Measurements from ENCODE around the gene LYPD6.

DNA sequence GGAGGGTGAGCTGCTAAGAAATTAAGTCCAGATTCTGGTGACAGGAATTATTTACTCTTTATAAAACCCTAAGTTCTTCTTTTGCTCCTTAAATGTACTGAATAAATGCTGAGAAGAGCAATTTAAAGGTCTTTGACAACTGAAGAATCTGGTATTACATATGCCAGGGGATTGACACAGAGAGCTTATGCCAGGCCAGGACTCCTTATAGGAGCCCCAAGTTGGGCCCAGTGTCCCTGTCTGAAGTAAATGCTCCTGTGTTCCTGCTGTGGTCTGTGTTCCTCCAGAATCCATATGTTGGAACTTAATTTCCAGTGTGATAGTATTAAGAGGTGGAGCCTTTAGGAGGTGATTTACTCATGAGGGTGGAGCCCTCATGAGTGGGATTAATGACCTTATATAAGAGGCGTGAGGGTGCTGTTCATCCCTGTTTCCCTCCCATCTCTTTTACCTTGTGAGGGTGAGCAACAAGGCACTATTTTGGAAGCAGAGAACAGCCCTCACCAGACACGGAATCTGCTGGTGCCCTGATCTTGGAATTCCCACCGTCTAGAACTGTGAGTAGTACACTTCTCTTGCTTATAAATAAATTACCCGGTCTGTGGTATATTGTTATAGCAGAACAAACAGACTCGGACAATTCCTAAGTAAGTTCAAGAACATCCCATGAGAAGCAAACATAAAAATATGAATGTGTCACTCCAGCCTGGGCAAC, 39.8 kb downstream of the LYPD6 start:
- TF ChIP-seq, protein P1, sequence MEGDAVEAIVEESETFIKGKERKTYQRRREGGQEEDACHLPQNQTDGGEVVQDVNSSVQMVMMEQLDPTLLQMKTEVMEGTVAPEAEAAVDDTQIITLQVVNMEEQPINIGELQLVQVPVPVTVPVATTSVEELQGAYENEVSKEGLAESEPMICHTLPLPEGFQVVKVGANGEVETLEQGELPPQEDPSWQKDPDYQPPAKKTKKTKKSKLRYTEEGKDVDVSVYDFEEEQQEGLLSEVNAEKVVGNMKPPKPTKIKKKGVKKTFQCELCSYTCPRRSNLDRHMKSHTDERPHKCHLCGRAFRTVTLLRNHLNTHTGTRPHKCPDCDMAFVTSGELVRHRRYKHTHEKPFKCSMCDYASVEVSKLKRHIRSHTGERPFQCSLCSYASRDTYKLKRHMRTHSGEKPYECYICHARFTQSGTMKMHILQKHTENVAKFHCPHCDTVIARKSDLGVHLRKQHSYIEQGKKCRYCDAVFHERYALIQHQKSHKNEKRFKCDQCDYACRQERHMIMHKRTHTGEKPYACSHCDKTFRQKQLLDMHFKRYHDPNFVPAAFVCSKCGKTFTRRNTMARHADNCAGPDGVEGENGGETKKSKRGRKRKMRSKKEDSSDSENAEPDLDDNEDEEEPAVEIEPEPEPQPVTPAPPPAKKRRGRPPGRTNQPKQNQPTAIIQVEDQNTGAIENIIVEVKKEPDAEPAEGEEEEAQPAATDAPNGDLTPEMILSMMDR (IDR thresholded peaks at IDR 0.05): no peak
- TF ChIP-seq EZH2 (IDR thresholded peaks at IDR 0.05; ENCODE audit: borderline replicate concordance, insufficient read depth, low read depth, low read length, poor library complexity, severe bottlenecking): no peak
